Measurements from ENCODE around the gene FFAR3. TPM values are rescaled to one million over a fixed set of nuclear protein-coding genes. Genes with fewer than 3 reads are reported as not detected.

Gene FFAR3
- total RNA-seq, 6 experiments from 2014 or later: not detected

- DNase-seq: no peak
- peaks cover 19% of the 10 kb centered on the region for H3K27me3 Mint-ChIP-seq (ENCODE audit: insufficient read depth)
- no peak overlapping the region for H3K4me3 Mint-ChIP-seq
- no peak overlapping the region for H3K27ac Mint-ChIP-seq
- H3K36me3 Mint-ChIP-seq (ENCODE audit: low read depth): no peaks in the 10 kb centered on the region
- H3K4me1 Mint-ChIP-seq (ENCODE audit: low read depth): no peaks in the 10 kb centered on the region
- TF ChIP-seq, protein P1, sequence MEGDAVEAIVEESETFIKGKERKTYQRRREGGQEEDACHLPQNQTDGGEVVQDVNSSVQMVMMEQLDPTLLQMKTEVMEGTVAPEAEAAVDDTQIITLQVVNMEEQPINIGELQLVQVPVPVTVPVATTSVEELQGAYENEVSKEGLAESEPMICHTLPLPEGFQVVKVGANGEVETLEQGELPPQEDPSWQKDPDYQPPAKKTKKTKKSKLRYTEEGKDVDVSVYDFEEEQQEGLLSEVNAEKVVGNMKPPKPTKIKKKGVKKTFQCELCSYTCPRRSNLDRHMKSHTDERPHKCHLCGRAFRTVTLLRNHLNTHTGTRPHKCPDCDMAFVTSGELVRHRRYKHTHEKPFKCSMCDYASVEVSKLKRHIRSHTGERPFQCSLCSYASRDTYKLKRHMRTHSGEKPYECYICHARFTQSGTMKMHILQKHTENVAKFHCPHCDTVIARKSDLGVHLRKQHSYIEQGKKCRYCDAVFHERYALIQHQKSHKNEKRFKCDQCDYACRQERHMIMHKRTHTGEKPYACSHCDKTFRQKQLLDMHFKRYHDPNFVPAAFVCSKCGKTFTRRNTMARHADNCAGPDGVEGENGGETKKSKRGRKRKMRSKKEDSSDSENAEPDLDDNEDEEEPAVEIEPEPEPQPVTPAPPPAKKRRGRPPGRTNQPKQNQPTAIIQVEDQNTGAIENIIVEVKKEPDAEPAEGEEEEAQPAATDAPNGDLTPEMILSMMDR (IDR thresholded peaks at IDR 0.05): no peak
- H3K9me3 Mint-ChIP-seq: no peaks in the 10 kb centered on the region
These were observed 46.2 kb upstream of the FFAR3 start for GRCh38 chr19:35311901-35312665.

GRCh38 chr19:35313587-35313986 lies 44.7 kb upstream of the FFAR3 start:
- no peak overlapping the region for H3K27ac Mint-ChIP-seq
- no peak for DNase-seq
- no peak overlapping the region for H3K4me3 Mint-ChIP-seq
- H3K27me3 Mint-ChIP-seq (ENCODE audit: insufficient read depth): peaks cover 15% of the 10 kb centered on the region
- H3K9me3 Mint-ChIP-seq: no peaks in the 10 kb centered on the region
- TF ChIP-seq, protein P1 (IDR thresholded peaks at IDR 0.05): no peak
- no peaks in the 10 kb centered on the region for H3K36me3 Mint-ChIP-seq (ENCODE audit: low read depth)
- H3K4me1 Mint-ChIP-seq (ENCODE audit: low read depth): peaks cover 3% of the 10 kb centered on the region

DNA sequence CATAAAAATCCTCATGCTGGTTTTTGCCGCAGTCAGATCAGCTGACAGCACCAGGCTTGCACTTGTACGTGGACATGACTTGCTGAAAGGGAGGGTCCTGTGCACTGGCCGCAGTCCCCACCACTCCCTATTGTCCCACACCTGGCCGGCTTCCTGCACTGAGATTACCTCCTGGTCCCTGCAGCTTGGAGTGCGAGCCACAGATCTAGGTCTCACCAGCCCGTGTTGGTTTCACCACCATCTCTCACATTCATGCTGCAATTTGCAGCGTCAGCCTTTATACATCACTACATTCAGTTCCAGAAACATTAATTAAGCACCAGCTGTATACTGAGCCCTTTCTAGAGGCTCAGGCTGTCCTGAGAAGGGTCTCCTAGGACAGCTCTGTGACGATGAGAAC lies 44.2 kb upstream of the FFAR3 start:
- Mint-ChIP-seq H3K4me3 (no peak overlapping the region), H3K27ac (no peak overlapping the region), H3K9me3 (no peaks in the 10 kb centered on the region), H3K27me3 (ENCODE audit: insufficient read depth) (peaks cover 13% of the 10 kb centered on the region), H3K36me3 (ENCODE audit: low read depth) (no peaks in the 10 kb centered on the region), H3K4me1 (ENCODE audit: low read depth) (peaks cover 8% of the 10 kb centered on the region)
- TF ChIP-seq, protein P1 (IDR thresholded peaks at IDR 0.05): no peak
- no peak for DNase-seq

DNA sequence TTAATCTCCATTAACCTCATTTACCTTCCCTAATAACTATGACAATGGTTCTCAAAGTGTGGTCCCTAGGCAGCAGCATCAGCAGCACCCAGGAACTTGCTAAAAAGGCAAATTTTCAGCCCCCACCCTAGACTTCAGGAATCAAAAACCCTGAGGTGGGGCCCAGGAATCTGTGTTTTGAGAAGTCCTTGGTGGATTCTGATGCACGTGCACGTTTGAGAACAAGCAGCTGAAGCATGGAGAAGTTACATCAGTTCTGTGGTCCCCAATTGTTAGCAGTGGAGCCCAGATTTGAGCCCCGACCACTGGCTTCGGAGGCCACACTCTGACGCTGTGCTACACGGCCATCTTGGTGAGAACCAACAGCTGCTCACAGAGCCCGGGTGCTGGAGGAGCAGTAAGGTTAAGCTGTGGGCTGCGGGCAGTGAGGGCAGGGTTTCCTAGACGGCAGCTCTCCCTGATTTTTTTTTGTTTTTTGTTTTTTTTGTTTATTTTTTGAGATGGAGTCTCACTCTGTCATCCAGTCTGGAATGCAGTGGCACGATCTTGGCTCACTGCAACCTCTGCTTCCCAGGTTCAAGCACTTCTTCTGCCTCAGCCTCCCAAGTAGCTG lies 43.3 kb upstream of the FFAR3 start:
- TF ChIP-seq, protein P1 (IDR thresholded peaks at IDR 0.05): no peak
- Mint-ChIP-seq H3K4me3 (no peak overlapping the region), H3K9me3 (no peaks in the 10 kb centered on the region), H3K27me3 (ENCODE audit: insufficient read depth) (peaks cover 13% of the 10 kb centered on the region), H3K4me1 (ENCODE audit: low read depth) (peaks cover 15% of the 10 kb centered on the region), H3K27ac (no peak overlapping the region), H3K36me3 (ENCODE audit: low read depth) (no peaks in the 10 kb centered on the region)
- no peak for DNase-seq

DNA sequence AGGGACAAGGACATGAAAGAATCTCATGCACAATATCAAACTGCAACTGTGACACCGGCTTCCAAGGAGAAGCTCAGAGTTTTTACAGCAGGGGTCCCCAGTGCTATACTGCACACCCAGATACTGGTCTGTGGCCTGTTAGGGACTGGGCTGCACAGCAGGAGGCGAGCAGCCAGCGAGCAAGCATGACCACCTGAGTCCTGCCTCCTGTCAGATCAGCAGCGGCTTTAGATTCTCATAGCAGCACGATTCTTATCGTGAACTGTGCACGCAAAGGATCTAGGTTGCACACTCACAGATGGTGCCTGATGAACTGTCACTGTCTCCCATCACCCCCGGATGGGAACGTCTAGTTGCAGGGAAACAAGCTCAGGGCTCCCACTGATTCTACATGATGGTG lies 42.4 kb upstream of the FFAR3 start:
- Mint-ChIP-seq H3K36me3 (ENCODE audit: low read depth) (no peaks in the 10 kb centered on the region), H3K27ac (no peak overlapping the region), H3K4me3 (no peak overlapping the region), H3K4me1 (ENCODE audit: low read depth) (peaks cover 15% of the 10 kb centered on the region), H3K27me3 (ENCODE audit: insufficient read depth) (peaks cover 13% of the 10 kb centered on the region), H3K9me3 (no peaks in the 10 kb centered on the region)
- DNase-seq: no peak
- TF ChIP-seq, protein P1 (IDR thresholded peaks at IDR 0.05): no peak
